Epithelial cell of esophagus (primary cell): ENCODE data around the gene CCDC33.

ENCODE experiments used
- DNase-seq: peaks from one replicate; pipeline ENCODE4 v3.0.0; 2010; ENCODE audit warnings: low read depth
- H3K4me3 ChIP-seq: 2 replicates; pipeline ENCODE4 v1.5.1; 2011; ENCODE audit warnings: mild to moderate bottlenecking, low read length, control low read depth
- CTCF ChIP-seq: IDR thresholded peaks from 2 replicates; pipeline ENCODE4 v1.5.1; 2011; ENCODE audit warnings: low read depth, mild to moderate bottlenecking, low read length, control low read depth, inconsistent platforms; ENCODE audit not compliant: insufficient read depth; ENCODE audit errors: missing control alignments

Gene CCDC33

GRCh38 chr15:74229686-74230085, 6.4 kb upstream of the CCDC33 start:
- TF ChIP-seq CTCF, result no peak
- DNase-seq, result no peak
- no peak overlapping the region for H3K4me3 ChIP-seq

GRCh38 chr15:74231475-74231874, 4.7 kb upstream of the CCDC33 start:
- no peak overlapping the region for H3K4me3 ChIP-seq
- no peak for DNase-seq
- TF ChIP-seq CTCF, result no peak

GRCh38 chr15:74233373-74233772, 2.8 kb upstream of the CCDC33 start:
- no peak overlapping the region for H3K4me3 ChIP-seq
- DNase-seq, result no peak
- no peak for TF ChIP-seq CTCF

GRCh38 chr15:74233851-74234597, 2.1 kb upstream of the CCDC33 start:
- no peak overlapping the region for H3K4me3 ChIP-seq
- DNase-seq, result no peak
- no peak for TF ChIP-seq CTCF

- no peak overlapping the region for H3K4me3 ChIP-seq
- TF ChIP-seq CTCF, result no peak
- no peak for DNase-seq
Observed at GRCh38 chr15:74234598-74234875, 1.6 kb upstream of the CCDC33 start.

GRCh38 chr15:74239051-74239705, 3.1 kb downstream of the CCDC33 start:
- no peak overlapping the region for H3K4me3 ChIP-seq
- TF ChIP-seq CTCF, result no peak
- no peak for DNase-seq
